Limb (tissue), 2 donors: ENCODE measurements around the gene ANP32A.
A peak's percentile ranks its signal among the peaks of the same experiment; 100 is the strongest.

ENCODE experiments used
- DNase-seq, 2 donors: peaks; one replicate each; pipeline ENCODE4 v3.0.0-alpha.2; 2016; ENCODE audit errors: extremely low spot score in 2 of 2

The ANP32A gene

GRCh38 chr15:68798346-68799094 is 22.2 kb downstream of the ANP32A start:
- no peak for DNase-seq

- DNase-seq = no peak
These were observed 22.9 kb downstream of the ANP32A start for GRCh38 chr15:68797599-68798345.

GRCh38 chr15:68797191-68797590 is 23.5 kb downstream of the ANP32A start:
- no peak for DNase-seq

- no peak for DNase-seq
These were observed 24.1 kb downstream of the ANP32A start for GRCh38 chr15:68796576-68796975.

- DNase-seq = peak; percentile 82 to 87
These were observed 25.3 kb downstream of the ANP32A start for GRCh38 chr15:68795298-68795848.

GRCh38 chr15:68794863-68795262 is 25.8 kb downstream of the ANP32A start:
- DNase-seq = no peak

GRCh38 chr15:68794307-68794706 is 26.4 kb downstream of the ANP32A start:
- DNase-seq = no peak

GRCh38 chr15:68793776-68794175 is 26.9 kb downstream of the ANP32A start:
- no peak for DNase-seq

- no peak for DNase-seq
These were observed 27.6 kb downstream of the ANP32A start for GRCh38 chr15:68792901-68793766.

- DNase-seq = no peak
These were observed 29.0 kb downstream of the ANP32A start for GRCh38 chr15:68791431-68792283.

GRCh38 chr15:68790910-68791309 is 29.8 kb downstream of the ANP32A start:
- no peak for DNase-seq

- no peak for DNase-seq
These were observed 30.5 kb downstream of the ANP32A start for GRCh38 chr15:68790242-68790575.

GRCh38 chr15:68789534-68790241 is 31.0 kb downstream of the ANP32A start:
- DNase-seq = peak in 1 of 2 donors; percentile 24

GRCh38 chr15:68789091-68789490 is 31.6 kb downstream of the ANP32A start:
- DNase-seq = no peak

- DNase-seq = no peak
These were observed 32.5 kb downstream of the ANP32A start for GRCh38 chr15:68788264-68788624.

GRCh38 chr15:68787609-68788263 is 33.0 kb downstream of the ANP32A start:
- no peak for DNase-seq

- no peak for DNase-seq
These were observed 33.9 kb downstream of the ANP32A start for GRCh38 chr15:68786753-68787152.

GRCh38 chr15:68785541-68785940 is 35.2 kb downstream of the ANP32A start:
- DNase-seq = no peak

- DNase-seq = no peak
These were observed 36.5 kb downstream of the ANP32A start for GRCh38 chr15:68784206-68784605.
